Immature natural killer cell (primary cell): Measurements from ENCODE around the gene FGF12. TPM values are rescaled to one million over a fixed set of nuclear protein-coding genes. Genes with fewer than 3 reads are reported as not detected.

Source experiments
- DNase-seq, 3 donors: peaks; one replicate each; pipeline ENCODE4 v3.0.0; 2022; ENCODE audit warnings: mixed read lengths in 1 of 3
- H3K27ac Mint-ChIP-seq, 6 donors: one replicate each; pipeline ENCODE4 v1.8.0; 2020; ENCODE audit warnings: mixed read lengths in 6 of 6, mild to moderate bottlenecking in 5 of 6, inconsistent platforms in 4 of 6, moderate library complexity in 3 of 6
- H3K27me3 Mint-ChIP-seq, 3 donors: one replicate each; pipeline ENCODE4 v1.8.0; 2020 to 2021; ENCODE audit warnings: low read depth in 3 of 3, mild to moderate bottlenecking in 3 of 3, mixed read lengths in 3 of 3, moderate library complexity in 3 of 3, inconsistent platforms in 1 of 3
- H3K36me3 Mint-ChIP-seq, 3 donors: one replicate each; pipeline ENCODE4 v1.8.0; 2020; ENCODE audit warnings: mixed read lengths in 3 of 3, inconsistent platforms in 2 of 3, mild to moderate bottlenecking in 2 of 3
- H3K4me1 Mint-ChIP-seq, 2 donors: one replicate each; pipeline ENCODE4 v1.8.0; 2020; ENCODE audit warnings: inconsistent platforms in 2 of 2, mild to moderate bottlenecking in 2 of 2, mixed read lengths in 2 of 2, moderate library complexity in 1 of 2
- H3K4me3 Mint-ChIP-seq, 5 donors: one replicate each; pipeline ENCODE4 v1.8.0; 2020; ENCODE audit warnings: mild to moderate bottlenecking in 5 of 5, mixed read lengths in 5 of 5, inconsistent platforms in 3 of 5, moderate library complexity in 3 of 5
- H3K9me3 Mint-ChIP-seq, 6 donors: one replicate each; pipeline ENCODE4 v1.8.0; 2020; ENCODE audit warnings: mild to moderate bottlenecking in 6 of 6, mixed read lengths in 6 of 6, inconsistent platforms in 4 of 6, moderate library complexity in 3 of 6
- polyA plus RNA-seq, 3 donors: library from polyadenylated mRNA; unstranded; fragments of 300-500 nt; fragmentation: Illumina TruSeq; gene quantifications; one replicate each; pipeline ENCODE4 v1.2.3, GENCODE V29; 2021

The FGF12 gene
- polyA plus RNA-seq, 3 donors from 2014 or later: not detected

GRCh38 chr3:192207239-192207638 is 520.1 kb downstream of the FGF12 start:
- DNase-seq: no peak
- H3K27ac Mint-ChIP-seq: no peak overlapping the region
- H3K27me3 Mint-ChIP-seq: peaks cover 0 to 1% (median 0%) of the 10 kb centered on the region in 3 donors
- H3K36me3 Mint-ChIP-seq: no peaks in the 10 kb centered on the region
- H3K4me3 Mint-ChIP-seq: no peak overlapping the region
- no peaks in the 10 kb centered on the region for H3K4me1 Mint-ChIP-seq
- H3K9me3 Mint-ChIP-seq: peaks cover 0 to 31% (median 4%) of the 10 kb centered on the region in 6 donors

- Mint-ChIP-seq H3K4me1 (no peaks in the 10 kb centered on the region), H3K9me3 (peaks cover 0 to 13% (median 5%) of the 10 kb centered on the region in 6 donors), H3K27ac (no peak overlapping the region), H3K4me3 (no peak overlapping the region), H3K27me3 (peaks cover 0 to 2% (median 1%) of the 10 kb centered on the region in 3 donors), H3K36me3 (no peaks in the 10 kb centered on the region)
- no peak for DNase-seq
Measured at GRCh38 chr3:192194085-192194484, 533.3 kb downstream of the FGF12 start.

- Mint-ChIP-seq H3K27me3 (peaks cover 0 to 1% (median 0%) of the 10 kb centered on the region in 3 donors), H3K4me3 (no peak overlapping the region), H3K27ac (no peak overlapping the region), H3K9me3 (peaks cover 0 to 27% (median 2%) of the 10 kb centered on the region in 6 donors), H3K4me1 (no peaks in the 10 kb centered on the region), H3K36me3 (no peaks in the 10 kb centered on the region)
- DNase-seq: no peak
Measured at GRCh38 chr3:192188218-192188835, 539.0 kb downstream of the FGF12 start.

GRCh38 chr3:192187485-192188051 is 539.8 kb downstream of the FGF12 start:
- Mint-ChIP-seq H3K27me3 (no peaks in the 10 kb centered on the region), H3K9me3 (peaks cover 0 to 29% (median 2%) of the 10 kb centered on the region in 6 donors), H3K4me3 (no peak overlapping the region), H3K27ac (no peak overlapping the region), H3K36me3 (no peaks in the 10 kb centered on the region), H3K4me1 (no peaks in the 10 kb centered on the region)
- DNase-seq: no peak

- H3K27ac Mint-ChIP-seq: no peak overlapping the region
- no peaks in the 10 kb centered on the region for H3K4me1 Mint-ChIP-seq
- DNase-seq: no peak
- no peaks in the 10 kb centered on the region for H3K27me3 Mint-ChIP-seq
- no peaks in the 10 kb centered on the region for H3K36me3 Mint-ChIP-seq
- peaks cover 0 to 29% (median 2%) of the 10 kb centered on the region in 6 donors for H3K9me3 Mint-ChIP-seq
- no peak overlapping the region for H3K4me3 Mint-ChIP-seq
Measured at GRCh38 chr3:192186498-192186897, 540.8 kb downstream of the FGF12 start.

GRCh38 chr3:192186045-192186444 is 541.3 kb downstream of the FGF12 start:
- Mint-ChIP-seq H3K4me3 (no peak overlapping the region), H3K36me3 (no peaks in the 10 kb centered on the region), H3K4me1 (no peaks in the 10 kb centered on the region), H3K27me3 (no peaks in the 10 kb centered on the region), H3K27ac (no peak overlapping the region), H3K9me3 (peaks cover 0 to 27% (median 3%) of the 10 kb centered on the region in 6 donors)
- no peak for DNase-seq

- H3K27ac Mint-ChIP-seq: no peak overlapping the region
Measured at GRCh38 chr3:192183109-192183508, 544.2 kb downstream of the FGF12 start.

DNA sequence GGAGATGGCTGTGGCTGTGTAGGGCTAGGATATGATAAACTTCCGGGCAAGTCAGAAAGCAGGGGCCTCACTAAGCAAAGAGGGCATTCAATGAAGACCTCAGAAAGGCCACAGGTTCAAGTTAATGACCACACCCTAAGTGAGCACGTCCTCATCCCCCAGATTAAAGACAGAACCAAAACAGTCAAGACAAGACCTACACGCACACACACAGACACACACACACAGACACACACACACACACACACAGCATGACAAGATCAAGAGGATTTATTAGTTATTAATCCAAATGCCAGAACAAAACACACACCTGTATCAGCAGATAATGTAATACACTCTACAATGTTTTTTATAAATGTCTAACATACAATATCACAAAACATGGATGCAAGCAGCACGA is 546.2 kb downstream of the FGF12 start:
- no peaks in the 10 kb centered on the region for H3K4me1 Mint-ChIP-seq
- H3K36me3 Mint-ChIP-seq: no peaks in the 10 kb centered on the region
- no peaks in the 10 kb centered on the region for H3K27me3 Mint-ChIP-seq

More at GRCh38 chr3:192183109-192183508, 544.2 kb downstream of the FGF12 start:
- DNase-seq: no peak
- H3K36me3 Mint-ChIP-seq: no peaks in the 10 kb centered on the region
- no peaks in the 10 kb centered on the region for H3K4me1 Mint-ChIP-seq
- no peak overlapping the region for H3K4me3 Mint-ChIP-seq
- H3K27me3 Mint-ChIP-seq: no peaks in the 10 kb centered on the region
- H3K9me3 Mint-ChIP-seq: peaks cover 0 to 24% (median 3%) of the 10 kb centered on the region in 6 donors

GRCh38 chr3:192177383-192177782 is 550.0 kb downstream of the FGF12 start:
- Mint-ChIP-seq H3K27ac (no peak overlapping the region), H3K27me3 (no peaks in the 10 kb centered on the region), H3K9me3 (peaks cover 2 to 18% (median 8%) of the 10 kb centered on the region in 6 donors), H3K4me3 (no peak overlapping the region), H3K36me3 (no peaks in the 10 kb centered on the region), H3K4me1 (no peaks in the 10 kb centered on the region)
- no peak for DNase-seq

More for the DNA sequence above, 546.2 kb downstream of the FGF12 start:
- H3K9me3 Mint-ChIP-seq: peaks cover 1 to 21% (median 4%) of the 10 kb centered on the region in 6 donors
- no peak overlapping the region for H3K4me3 Mint-ChIP-seq
- H3K27ac Mint-ChIP-seq: no peak overlapping the region
- no peak for DNase-seq

- Mint-ChIP-seq H3K36me3 (no peaks in the 10 kb centered on the region), H3K4me3 (no peak overlapping the region), H3K27ac (no peak overlapping the region), H3K27me3 (no peaks in the 10 kb centered on the region), H3K9me3 (peaks cover 2 to 18% (median 8%) of the 10 kb centered on the region in 6 donors), H3K4me1 (no peaks in the 10 kb centered on the region)
- no peak for DNase-seq
Measured at GRCh38 chr3:192174283-192174682, 553.1 kb downstream of the FGF12 start.

- Mint-ChIP-seq H3K4me3 (no peak overlapping the region), H3K9me3 (peaks cover 2 to 27% (median 7%) of the 10 kb centered on the region in 6 donors), H3K4me1 (no peaks in the 10 kb centered on the region), H3K36me3 (no peaks in the 10 kb centered on the region), H3K27me3 (peaks cover 0 to 1% (median 0%) of the 10 kb centered on the region in 3 donors), H3K27ac (no peak overlapping the region)
- DNase-seq: no peak
Measured at GRCh38 chr3:192171213-192171612, 556.1 kb downstream of the FGF12 start.

GRCh38 chr3:192170659-192171058 is 556.7 kb downstream of the FGF12 start:
- no peaks in the 10 kb centered on the region for H3K36me3 Mint-ChIP-seq
- no peak overlapping the region for H3K4me3 Mint-ChIP-seq
- peaks cover 0 to 1% (median 0%) of the 10 kb centered on the region in 3 donors for H3K27me3 Mint-ChIP-seq
- H3K27ac Mint-ChIP-seq: no peak overlapping the region
- DNase-seq: no peak
- H3K4me1 Mint-ChIP-seq: no peaks in the 10 kb centered on the region
- peaks cover 0 to 21% (median 5%) of the 10 kb centered on the region in 6 donors for H3K9me3 Mint-ChIP-seq

GRCh38 chr3:192170031-192170430 is 557.3 kb downstream of the FGF12 start:
- Mint-ChIP-seq H3K27ac (no peak overlapping the region), H3K9me3 (peaks cover 0 to 19% (median 5%) of the 10 kb centered on the region in 6 donors), H3K4me1 (no peaks in the 10 kb centered on the region), H3K4me3 (no peak overlapping the region), H3K27me3 (peaks cover 0 to 1% (median 0%) of the 10 kb centered on the region in 3 donors), H3K36me3 (no peaks in the 10 kb centered on the region)
- DNase-seq: no peak

GRCh38 chr3:192169332-192169915 is 557.9 kb downstream of the FGF12 start:
- Mint-ChIP-seq H3K9me3 (peaks cover 0 to 19% (median 5%) of the 10 kb centered on the region in 6 donors), H3K4me1 (no peaks in the 10 kb centered on the region), H3K27ac (no peak overlapping the region), H3K4me3 (no peak overlapping the region), H3K36me3 (no peaks in the 10 kb centered on the region), H3K27me3 (peaks cover 0 to 1% (median 0%) of the 10 kb centered on the region in 3 donors)
- DNase-seq: no peak
